ENCODE data around the gene SCN7A.
"Not testable (repeated sequence)": the region's sequence is repeated elsewhere in the genome, so short reads cannot be mapped to it uniquely, and the experiment has no call there.

SCN7A gene

GRCh38 chr2:166494140-166494624 lies at the start of gene SCN7A:
TSS of gene SCN7A (minus strand) at chr2:166494249. CDS start at chr2:166477696, 16,553 bp downstream.
- peak; percentile 91 for DNase-seq

- DNase-seq = peak; percentile 85
Observed at GRCh38 chr2:166539340-166540162, 45.5 kb upstream of the SCN7A start.

GRCh38 chr2:166536111-166536510 lies 42.1 kb upstream of the SCN7A start:
- DNase-seq = no peak

GRCh38 chr2:166521155-166521554 lies 27.1 kb upstream of the SCN7A start:
- DNase-seq = no peak

GRCh38 chr2:166520604-166521003 lies 26.6 kb upstream of the SCN7A start:
- no peak for DNase-seq

- DNase-seq = no peak
Observed at GRCh38 chr2:166519391-166519962, 25.4 kb upstream of the SCN7A start.

- no peak for DNase-seq
Observed at GRCh38 chr2:166518634-166519390, 24.8 kb upstream of the SCN7A start.

GRCh38 chr2:166517533-166518061 lies 23.5 kb upstream of the SCN7A start:
- no peak for DNase-seq

GRCh38 chr2:166516712-166517303 lies 22.8 kb upstream of the SCN7A start:
- DNase-seq = peak; percentile 77

GRCh38 chr2:166513952-166514351 lies 19.9 kb upstream of the SCN7A start:
- no peak for DNase-seq

GRCh38 chr2:166499281-166499680 lies 5.2 kb upstream of the SCN7A start:
- DNase-seq = no peak

GRCh38 chr2:166491461-166491860 lies 2.6 kb downstream of the SCN7A start:
- DNase-seq = no peak

GRCh38 chr2:166487171-166487570 lies 6.9 kb downstream of the SCN7A start:
- no peak for DNase-seq

- DNase-seq = no peak
Observed at GRCh38 chr2:166485558-166486178, 8.4 kb downstream of the SCN7A start.

GRCh38 chr2:166472332-166472731 lies 21.7 kb downstream of the SCN7A start:
- no peak for DNase-seq

GRCh38 chr2:166468124-166469024 lies 25.7 kb downstream of the SCN7A start:
- DNase-seq = no peak

GRCh38 chr2:166464187-166464586 lies 29.9 kb downstream of the SCN7A start:
- DNase-seq = no peak

- DNase-seq = no peak
Observed at GRCh38 chr2:166463640-166464039, 30.4 kb downstream of the SCN7A start.

- no peak for DNase-seq
Observed at GRCh38 chr2:166458674-166459073, 35.4 kb downstream of the SCN7A start.

- DNase-seq = not testable (repeated sequence)
Observed at GRCh38 chr2:166455823-166456222, 38.2 kb downstream of the SCN7A start.

GRCh38 chr2:166454006-166454595 lies 39.9 kb downstream of the SCN7A start:
- peak; percentile 30 for DNase-seq

Data from DMS53 (cell line).